IMR-90 (cell line): ENCODE measurements around the gene THRA. TPM values are rescaled to one million over a fixed set of nuclear protein-coding genes. Genes with fewer than 3 reads are reported as not detected.

Source experiments
- ATAC-seq: fragments of 200-7000 bp; cut with Tn5 transposase; 2 replicates; pipeline ENCODE4 v1.9.1; 2020; ENCODE audit warnings: low read depth, mild to moderate bottlenecking, moderate library complexity
- BruUV-seq: library from RNA; stranded (reverse); fragments of 400-500 nt; replicated peaks from 2 replicates; lab custom pipeline; 2021; lab: Mats Ljungman, UMichigan
- CTCF ChIA-PET: fragments of 300-600 bp; formaldehyde crosslinking; extraction: SDS; loops from one replicate; lab custom pipeline; 2021; ENCODE audit warnings: antibody characterized with exemption; lab: Yijun Ruan, JAX
- POLR2A ChIA-PET: fragments of 300-600 bp; sonication (Branson Sonifier 250); formaldehyde crosslinking; loops from one replicate; lab custom pipeline; 2022; ENCODE audit warnings: antibody characterized with exemption; ENCODE audit not compliant: unreplicated experiment; lab: Charles Lee
- DNase-seq: peaks from one replicate; pipeline ENCODE4 v3.0.0; 2013
- H2AFZ ChIP-seq: replicated peaks from 2 replicates; pipeline ENCODE3; 2013; ENCODE audit warnings: low read length, mild to moderate bottlenecking; ENCODE audit not compliant: poor library complexity
- H2AK5ac ChIP-seq: 2 replicates; pipeline ENCODE4 v1.6.1; 2013; ENCODE audit warnings: low read depth, low read length, inconsistent platforms
- H2AK9ac ChIP-seq: replicated peaks from 2 replicates; pipeline ENCODE3; 2013; ENCODE audit warnings: mild to moderate bottlenecking, low read depth, low read length, moderate library complexity; ENCODE audit not compliant: poor library complexity
- H2BK120ac ChIP-seq: 2 replicates; pipeline ENCODE4 v1.6.1; 2013; ENCODE audit warnings: low read depth, low read length, inconsistent platforms
- H2BK15ac ChIP-seq: 3 replicates; pipeline ENCODE4 v1.6.1; 2013; ENCODE audit warnings: low read depth, low read length, inconsistent platforms
- H2BK20ac ChIP-seq: 2 replicates; pipeline ENCODE4 v1.6.1; 2013; ENCODE audit warnings: low read depth, mild to moderate bottlenecking, inconsistent platforms, low read length, moderate library complexity
- H2BK5ac ChIP-seq: 2 replicates; pipeline ENCODE4 v1.6.1; 2013; ENCODE audit warnings: mild to moderate bottlenecking, low read depth, low read length, inconsistent platforms; ENCODE audit not compliant: poor library complexity, severe bottlenecking
- H3K14ac ChIP-seq: replicated peaks from 2 replicates; pipeline ENCODE4 v1.6.1; 2013; ENCODE audit warnings: low read depth, low read length, inconsistent platforms
- H3K18ac ChIP-seq: 2 replicates; pipeline ENCODE4 v1.6.1; 2013; ENCODE audit warnings: low read depth, low read length, control low read depth
- H3K23ac ChIP-seq: 2 replicates; pipeline ENCODE4 v1.6.1; 2013; ENCODE audit warnings: low read depth, low read length, inconsistent platforms
- H3K27ac ChIP-seq: 2 replicates; pipeline ENCODE4 v1.5.1; 2013; ENCODE audit warnings: mild to moderate bottlenecking, control low read depth, low read length; ENCODE audit not compliant: insufficient read depth
- H3K27me3 ChIP-seq: 2 replicates; pipeline ENCODE4 v1.6.1; 2013; ENCODE audit warnings: low read length; ENCODE audit not compliant: control insufficient read depth, insufficient read depth
- H3K36me3 ChIP-seq: 2 replicates; pipeline ENCODE4 v1.6.1; 2013; ENCODE audit warnings: low read length, mixed read lengths; ENCODE audit not compliant: control insufficient read depth, insufficient read depth
- H3K4ac ChIP-seq: 2 replicates; pipeline ENCODE4 v1.6.1; 2013; ENCODE audit warnings: low read depth, low read length, inconsistent platforms
- H3K4me1 ChIP-seq: 2 replicates; pipeline ENCODE4 v1.6.1; 2013; ENCODE audit warnings: low read length, mixed read lengths; ENCODE audit not compliant: control insufficient read depth, insufficient read depth
- H3K4me2 ChIP-seq: 2 replicates; pipeline ENCODE4 v1.6.1; 2013; ENCODE audit warnings: low read depth, mild to moderate bottlenecking, control low read depth, low read length, moderate library complexity
- H3K4me3 ChIP-seq: 2 replicates; pipeline ENCODE4 v1.5.1; 2013; ENCODE audit warnings: low read depth, mild to moderate bottlenecking, control low read depth, low read length, moderate library complexity; ENCODE audit not compliant: insufficient read depth
- H3K56ac ChIP-seq: 2 replicates; pipeline ENCODE4 v1.6.1; 2013; ENCODE audit warnings: low read length, inconsistent platforms; ENCODE audit not compliant: insufficient read depth; ENCODE audit errors: extremely low read depth
- H3K79me1 ChIP-seq, 2 experiments: 2 replicates each; pipeline ENCODE4 v1.6.1; 2013; ENCODE audit warnings: low read length in 2 of 2, inconsistent platforms in 1 of 2, low read depth in 1 of 2
- H3K9ac ChIP-seq: 2 replicates; pipeline ENCODE4 v1.6.1; 2013; ENCODE audit warnings: low read depth, low read length, control low read depth
- H3K9me1 ChIP-seq: 2 replicates; pipeline ENCODE4 v1.6.1; 2013; ENCODE audit warnings: low read length, inconsistent platforms; ENCODE audit not compliant: insufficient read depth
- H3K9me3 ChIP-seq: 2 replicates; pipeline ENCODE4 v1.6.1; 2013; ENCODE audit warnings: low read length; ENCODE audit not compliant: control insufficient read depth, insufficient read depth
- H4K20me1 ChIP-seq: 2 replicates; pipeline ENCODE4 v1.6.1; 2013; ENCODE audit warnings: low read length, inconsistent platforms; ENCODE audit not compliant: insufficient read depth
- H4K5ac ChIP-seq: 2 replicates; pipeline ENCODE4 v1.6.1; 2013; ENCODE audit warnings: mild to moderate bottlenecking, low read depth, low read length, control low read depth
- H4K8ac ChIP-seq, 2 experiments: 2 replicates each; pipeline ENCODE4 v1.6.1; 2013; ENCODE audit warnings: low read depth in 2 of 2, low read length in 2 of 2, control low read depth in 1 of 2, inconsistent platforms in 1 of 2
- H4K91ac ChIP-seq: 2 replicates; pipeline ENCODE4 v1.6.1; 2013; ENCODE audit warnings: low read depth, low read length, inconsistent platforms; ENCODE audit not compliant: insufficient read depth
- FOS ChIP-seq: fragments of 150-350 bp; IDR thresholded peaks from 2 replicates; pipeline ENCODE4 v1.6.1; 2016; ENCODE audit warnings: low read depth, low read length
- MXI1 ChIP-seq: IDR thresholded peaks from 2 replicates; pipeline ENCODE4 v1.6.1; 2012; ENCODE audit warnings: low read depth, mild to moderate bottlenecking, low read length, moderate library complexity, borderline replicate concordance
- NFE2L2 ChIP-seq: fragments of 150-350 bp; IDR thresholded peaks from 2 replicates; pipeline ENCODE4 v1.6.1; 2016; ENCODE audit warnings: low read depth, mild to moderate bottlenecking, low read length
- POLR2A ChIP-seq: IDR thresholded peaks from 2 replicates; pipeline ENCODE4 v1.6.1; 2012; ENCODE audit warnings: mild to moderate bottlenecking, low read depth, low read length
- SMC3 ChIP-seq: fragments of 150-350 bp; IDR thresholded peaks from 2 replicates; pipeline ENCODE4 v1.6.1; 2016; ENCODE audit warnings: low read depth, mild to moderate bottlenecking, antibody characterized with exemption, low read length, moderate library complexity
- WGBS, 2 experiments: methylation state at CpG; one replicate each; pipeline versions ENCODE4 v1.1.5 to v1.1.7; 2013; ENCODE audit warnings: missing lambda C conversion rate in 2 of 2; ENCODE audit not compliant: insufficient read length in 1 of 2; ENCODE audit errors: extremely low coverage in 2 of 2; 5-methylcytosine and 5-hydroxymethylcytosine counted together
- dilution Hi-C: fragments of 300-500 bp; cut with HindIII; formaldehyde crosslinking; loops from one replicate; pipeline ENCODE4 v1.14.3; 2018; ENCODE audit warnings: low sequenced_read_pairs; ENCODE audit not compliant: unreplicated experiment
- in situ Hi-C: fragments of 300-500 bp; cut with MboI; formaldehyde crosslinking; loops from 3 replicates; pipeline ENCODE4 v1.14.3; 2019; ENCODE audit warnings: low sequenced_read_pairs, inconsistent platforms, mixed read lengths
- intact Hi-C: fragments of 100-400 bp; cut with micrococcal nuclease; formaldehyde crosslinking; loops from 2 replicates; pipeline ENCODE4 v1.10.0; 2022
- polyA plus RNA-seq, 3 experiments: library from polyadenylated mRNA; depleted of rRNA; stranded (reverse); fragments of >200 nt; gene quantifications; 2 replicates each; pipeline ENCODE4 v1.2.3, GENCODE V29; 2012; ENCODE audit warnings: low replicate concordance in 1 of 3
- total RNA-seq: library from RNA; depleted of rRNA; stranded (reverse); fragments of >200 nt; gene quantifications from 2 replicates; pipeline ENCODE4 v1.2.3, GENCODE V29; 2012

THRA gene
- total and polyA plus RNA-seq, 2 of the 4 experiments (the other 2 are of a cell fraction), result 22.0 to 23.4 TPM

GRCh38 chr17:40067710-40068109, 4.9 kb downstream of the THRA start:
- H2AK5ac ChIP-seq, result peak overlapping the region; percentile 91
- no peak overlapping the region for H3K18ac ChIP-seq
- peak overlapping the region; percentile 81 for H4K91ac ChIP-seq
- dilution Hi-C loops (no loop called here), intact Hi-C loops (loop anchor here (2.0 kb wide), 1 partner anchor 43 kb away; no protein-coding TSS in a partner anchor), in situ Hi-C loops (no loop called here)
- H2BK15ac ChIP-seq, result peak overlapping the region; percentile 55; the same call in 1 of the 3 replicates
- ATAC-seq (no peak), DNase-seq (no peak)
- peaks cover 38 to 91% of the 10 kb centered on the region in 2 experiments for H3K79me1 ChIP-seq
- ChIA-PET CTCF (interaction anchor here (3.9 kb wide), 1 partner anchor 8 kb away, joined by 24 read pairs; no protein-coding TSS in a partner anchor), POLR2A (no interaction called here)
- peaks cover 33% of the 10 kb centered on the region for H4K20me1 ChIP-seq
- no TSS peak for BruUV-seq
- H3K9me3 ChIP-seq, result no peaks in the 10 kb centered on the region
- peak overlapping the region; percentile 33 to 99; a peak in 2 of 4 replicates for H4K8ac ChIP-seq
- peak overlapping the region; percentile 96 for H3K4ac ChIP-seq
- H2BK20ac ChIP-seq, result no peak overlapping the region; the same call in 1 of the 2 replicates
- H3K27ac ChIP-seq, result peak overlapping the region; percentile 25; the same call in 1 of the 2 replicates
- H2AFZ ChIP-seq, result no peak overlapping the region
- no peak overlapping the region for H3K4me2 ChIP-seq
- no peak overlapping the region for H3K56ac ChIP-seq
- peak overlapping the region; percentile 82; the same call in 1 of the 2 replicates for H2BK120ac ChIP-seq
- H3K23ac ChIP-seq, result peak overlapping the region; percentile 95; the same call in 1 of the 2 replicates
- H3K36me3 ChIP-seq, result no peaks in the 10 kb centered on the region
- TF ChIP-seq POLR2A (no peak), NFE2L2 (no peak), SMC3 (no peak), FOS (no peak), MXI1 (no peak)
- H2AK9ac ChIP-seq, result peak overlapping the region; percentile 44
- WGBS, 2 experiments, result 100% methylated on average over 1 of the region's 7 CpGs; no CpG with 5 or more reads in 1 of the 2 experiments
- H3K27me3 ChIP-seq, result no peaks in the 10 kb centered on the region
- H3K4me1 ChIP-seq, result peaks cover 61% of the 10 kb centered on the region
- H2BK5ac ChIP-seq, result peak overlapping the region; percentile 65
- peak overlapping the region; percentile 86; the same call in 1 of the 2 replicates for H3K14ac ChIP-seq
- no peak overlapping the region for H4K5ac ChIP-seq
- no peak overlapping the region for H3K9ac ChIP-seq
- peaks cover 52% of the 10 kb centered on the region for H3K9me1 ChIP-seq
- no peak overlapping the region for H3K4me3 ChIP-seq
